ENCODE results near the gene PPP2R5E.
"Not testable (repeated sequence)": the region's sequence is repeated elsewhere in the genome, so short reads cannot be mapped to it uniquely, and the experiment has no call there.

PPP2R5E gene

GRCh38 chr14:63431466-63431865, 111.7 kb downstream of the PPP2R5E start:
- no peak for DNase-seq

DNA sequence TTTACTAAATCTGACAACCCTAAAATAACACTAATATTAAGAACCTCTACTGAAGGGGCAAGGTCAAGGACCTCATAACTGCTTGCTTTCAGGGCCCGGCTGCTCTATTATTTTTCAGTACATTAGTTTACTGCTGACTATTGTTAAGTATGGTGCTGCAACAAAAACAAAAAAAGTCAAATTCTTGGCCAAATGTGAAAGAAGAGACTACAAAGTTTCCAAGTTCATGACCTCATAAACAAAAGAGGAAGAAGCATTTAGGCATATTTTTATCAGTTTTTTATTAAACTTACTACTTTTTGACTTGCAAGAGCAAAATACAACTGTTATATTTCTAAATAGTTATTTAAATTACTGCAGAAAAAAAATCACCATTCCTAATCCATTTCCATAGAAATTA, 114.7 kb downstream of the PPP2R5E start:
- no peak for DNase-seq

GRCh38 chr14:63426838-63427352, 116.3 kb downstream of the PPP2R5E start:
- DNase-seq: no peak

GRCh38 chr14:63423889-63424288, 119.3 kb downstream of the PPP2R5E start:
- DNase-seq: no peak

DNA sequence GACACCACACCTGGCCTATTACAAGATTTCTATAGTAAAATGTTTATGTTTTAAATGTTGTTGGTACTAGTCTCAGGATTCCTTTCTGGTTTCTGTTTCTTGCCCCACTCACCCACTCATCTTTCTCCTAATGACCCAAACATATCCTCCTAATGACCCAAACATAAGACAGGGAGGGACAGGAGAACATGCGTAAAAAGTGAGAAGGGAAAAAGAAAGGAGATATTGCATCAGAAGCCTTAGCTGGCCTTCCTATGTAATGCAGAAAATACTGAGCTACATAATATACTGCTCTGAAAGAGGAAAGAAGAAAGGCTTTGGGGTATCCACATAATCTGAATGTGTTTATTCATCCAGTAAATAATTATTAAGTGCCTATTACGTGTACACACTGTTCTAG, 119.8 kb downstream of the PPP2R5E start:
- DNase-seq: no peak

GRCh38 chr14:63421919-63422318, 121.3 kb downstream of the PPP2R5E start:
- DNase-seq: no peak

DNA sequence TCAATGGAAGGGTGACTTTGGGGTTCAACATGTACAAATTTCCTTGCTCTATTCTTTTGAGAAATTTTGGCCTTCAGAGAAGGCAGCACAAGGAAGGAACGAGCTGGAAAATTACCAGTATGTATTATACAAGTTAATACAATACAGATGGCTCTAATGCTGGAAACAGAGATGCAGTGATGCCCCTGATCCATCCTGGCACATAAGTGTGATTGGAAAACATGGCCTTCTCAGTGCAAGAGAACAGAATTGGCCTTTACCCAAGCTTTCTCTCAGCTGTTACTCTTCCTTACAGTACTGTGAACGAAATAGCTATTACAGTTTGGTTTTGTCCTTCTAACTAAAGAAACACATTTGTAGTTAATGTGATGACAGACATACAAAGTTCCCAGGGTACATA, 122.0 kb downstream of the PPP2R5E start:
- DNase-seq: no peak

DNA sequence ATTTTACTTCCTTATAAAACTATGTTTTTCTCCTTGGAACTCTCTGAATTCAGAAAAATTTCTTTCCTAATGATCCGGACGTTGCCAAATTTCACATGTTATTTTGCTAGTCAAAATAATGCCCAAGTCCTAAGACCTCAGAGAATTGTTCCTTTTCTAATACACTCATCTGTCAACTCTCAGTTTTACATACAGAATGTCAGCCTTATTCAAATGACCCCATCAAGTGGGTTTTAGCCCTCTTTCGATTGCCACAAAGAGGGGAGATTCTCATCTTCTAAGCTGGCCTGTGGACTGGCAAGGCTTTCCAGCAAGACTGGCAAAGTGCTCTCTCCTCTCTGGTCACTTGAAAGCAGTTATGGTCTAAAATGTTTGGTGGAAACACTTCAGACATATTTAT, 125.2 kb downstream of the PPP2R5E start:
- no peak for DNase-seq

DNA sequence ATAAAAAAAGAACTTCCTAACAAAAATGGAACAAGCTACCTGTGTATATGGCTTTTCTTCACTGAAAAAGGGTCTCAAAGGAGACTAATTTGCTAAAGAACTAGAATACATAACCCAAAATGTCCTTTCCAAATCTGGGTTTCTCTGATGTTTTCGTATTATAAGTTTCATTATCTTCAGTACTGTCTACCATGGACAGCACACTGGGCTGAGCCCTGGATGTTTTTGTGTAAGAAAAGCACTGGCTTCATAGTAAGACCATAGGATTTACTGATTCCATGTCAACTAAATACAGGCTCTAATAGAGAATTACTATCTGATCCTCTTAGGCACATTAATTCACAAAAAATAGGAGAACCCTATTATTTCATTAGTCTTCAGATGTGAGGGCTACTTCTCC, 130.2 kb downstream of the PPP2R5E start:
- DNase-seq: no peak

DNA sequence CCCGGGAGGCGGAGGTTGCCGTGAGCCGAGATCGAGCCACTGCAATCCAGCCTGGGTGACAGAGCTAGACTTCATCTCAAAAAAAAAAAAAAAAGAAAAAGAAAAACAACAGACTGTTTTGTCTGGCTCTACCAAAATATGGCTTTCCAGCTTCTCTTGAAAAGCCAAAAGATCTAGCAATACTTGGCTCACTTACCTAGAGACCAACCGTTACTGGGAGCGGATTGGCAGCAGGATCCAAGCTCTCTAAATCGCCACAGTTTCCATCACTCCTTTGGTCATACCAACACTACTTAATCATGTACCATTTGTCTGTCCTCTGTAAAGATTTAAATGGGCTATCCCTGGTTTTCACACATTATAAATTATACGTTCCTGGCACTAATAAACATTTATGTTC, 136.8 kb downstream of the PPP2R5E start:
- DNase-seq: no peak

DNA sequence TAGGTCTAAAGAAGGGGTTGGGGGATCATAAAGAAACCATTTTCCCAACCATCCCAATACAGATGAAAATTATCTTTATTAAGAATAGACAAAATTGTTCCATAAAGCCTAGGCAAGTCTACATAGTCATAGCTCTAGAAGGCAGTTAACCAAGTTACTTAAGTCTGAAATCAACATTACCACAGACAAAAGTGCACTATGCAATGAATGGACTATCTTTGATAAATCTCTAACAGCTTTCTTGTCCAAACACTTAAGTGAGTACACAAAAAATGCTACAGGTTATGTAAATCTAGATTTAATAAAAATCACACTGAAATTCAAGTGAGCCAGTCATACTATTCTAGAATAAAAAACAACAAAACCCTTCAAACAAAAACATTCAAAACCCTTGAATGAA, 137.5 kb downstream of the PPP2R5E start:
- no peak for DNase-seq

DNA sequence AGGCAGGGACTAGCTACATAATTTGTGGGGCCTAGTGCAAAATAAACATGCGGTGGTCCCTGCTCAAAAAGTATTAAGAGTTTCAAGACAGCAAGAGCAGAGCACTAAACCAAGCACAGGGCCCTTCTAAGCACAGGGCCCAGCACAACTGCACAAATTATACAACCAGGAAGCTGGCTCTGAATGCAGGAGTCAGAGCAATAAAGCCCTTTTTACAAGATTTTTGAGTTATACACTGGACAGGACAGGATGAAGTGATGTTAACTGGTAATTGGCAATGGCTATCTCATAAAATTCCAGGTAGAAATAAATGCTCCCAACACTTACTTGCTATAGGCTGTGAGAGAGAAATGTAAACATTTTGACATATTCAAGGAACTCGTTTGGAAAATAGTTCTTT, 138.3 kb downstream of the PPP2R5E start:
- no peak for DNase-seq

DNA sequence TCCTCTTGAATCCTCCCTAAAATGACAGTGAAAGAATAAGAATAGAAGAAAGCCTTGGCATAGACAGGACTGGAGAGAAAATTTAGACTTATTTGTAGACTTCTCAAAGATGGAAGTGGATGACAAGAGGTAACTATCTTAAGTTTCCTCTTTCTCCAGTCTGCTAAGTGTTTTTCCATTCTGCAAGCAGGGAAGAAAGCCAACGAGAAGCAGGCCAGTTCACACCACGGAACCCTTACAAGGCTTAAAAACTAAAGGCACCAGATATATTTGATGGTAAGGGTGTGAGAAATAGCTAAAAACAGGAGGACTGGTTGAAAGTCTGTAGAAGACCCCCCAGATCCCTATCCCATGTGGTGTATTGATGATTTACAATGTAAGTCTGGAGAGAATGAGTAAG, 141.5 kb downstream of the PPP2R5E start:
- no peak for DNase-seq

DNA sequence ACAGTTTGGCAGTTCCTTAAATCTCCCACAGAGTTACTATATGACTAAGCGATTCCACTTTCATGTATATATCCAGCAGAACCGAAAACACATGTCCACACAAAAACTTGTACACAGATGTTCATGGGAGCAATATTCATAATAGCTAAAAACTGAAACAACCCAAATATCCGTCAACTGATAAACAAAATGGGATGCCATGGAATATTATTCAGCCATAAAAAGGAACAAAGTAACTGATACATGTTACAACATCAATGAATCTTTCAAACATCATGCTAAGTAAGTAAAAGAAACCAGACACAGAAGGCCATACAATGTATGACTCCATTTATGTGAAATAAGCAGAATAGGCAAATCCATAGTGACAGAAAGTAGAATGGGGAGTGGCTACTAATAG, 144.2 kb downstream of the PPP2R5E start:
- no peak for DNase-seq

DNA sequence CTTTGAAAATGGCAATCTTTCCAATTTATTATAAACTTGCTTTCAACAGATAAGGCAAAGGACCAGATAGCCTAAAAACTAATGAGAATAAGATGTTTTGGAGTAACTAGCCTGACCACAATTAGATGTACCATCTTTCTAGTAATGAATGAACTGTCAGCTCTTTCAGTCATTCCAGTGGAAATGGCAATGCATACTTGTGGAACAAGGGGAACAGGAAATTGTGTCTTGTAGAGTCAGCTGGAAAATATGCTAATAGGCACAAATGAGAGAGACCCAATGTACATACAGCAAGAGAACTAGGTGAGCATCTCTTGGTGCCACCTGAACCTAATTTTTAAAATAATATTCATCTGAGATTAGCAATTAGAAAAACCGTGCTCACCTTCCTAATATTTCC, 148.3 kb downstream of the PPP2R5E start:
- DNase-seq: no peak

DNA sequence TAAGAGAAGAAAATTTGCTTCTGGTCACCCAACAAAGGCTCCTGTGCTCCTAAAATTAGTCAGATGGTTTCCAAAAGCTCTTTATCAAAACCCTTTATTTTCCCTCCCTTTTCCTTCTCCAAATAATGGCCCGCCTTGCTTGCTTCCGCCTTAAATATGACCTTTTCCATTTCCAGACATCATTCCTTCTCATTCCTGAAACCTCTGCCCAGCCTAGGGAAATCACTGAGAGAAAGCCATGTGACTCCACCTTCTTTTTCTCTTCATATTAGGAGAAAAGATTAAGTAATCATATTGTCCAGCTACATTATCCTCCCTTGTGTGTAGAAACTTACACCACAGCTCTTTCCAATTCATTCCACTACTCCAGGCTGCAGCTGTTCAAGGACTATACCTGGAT, 148.7 kb downstream of the PPP2R5E start:
- DNase-seq: no peak

- no peak for DNase-seq
Measured at GRCh38 chr14:63393012-63393411, 150.2 kb downstream of the PPP2R5E start.

GRCh38 chr14:63392236-63392635, 150.9 kb downstream of the PPP2R5E start:
- DNase-seq: no peak

DNA sequence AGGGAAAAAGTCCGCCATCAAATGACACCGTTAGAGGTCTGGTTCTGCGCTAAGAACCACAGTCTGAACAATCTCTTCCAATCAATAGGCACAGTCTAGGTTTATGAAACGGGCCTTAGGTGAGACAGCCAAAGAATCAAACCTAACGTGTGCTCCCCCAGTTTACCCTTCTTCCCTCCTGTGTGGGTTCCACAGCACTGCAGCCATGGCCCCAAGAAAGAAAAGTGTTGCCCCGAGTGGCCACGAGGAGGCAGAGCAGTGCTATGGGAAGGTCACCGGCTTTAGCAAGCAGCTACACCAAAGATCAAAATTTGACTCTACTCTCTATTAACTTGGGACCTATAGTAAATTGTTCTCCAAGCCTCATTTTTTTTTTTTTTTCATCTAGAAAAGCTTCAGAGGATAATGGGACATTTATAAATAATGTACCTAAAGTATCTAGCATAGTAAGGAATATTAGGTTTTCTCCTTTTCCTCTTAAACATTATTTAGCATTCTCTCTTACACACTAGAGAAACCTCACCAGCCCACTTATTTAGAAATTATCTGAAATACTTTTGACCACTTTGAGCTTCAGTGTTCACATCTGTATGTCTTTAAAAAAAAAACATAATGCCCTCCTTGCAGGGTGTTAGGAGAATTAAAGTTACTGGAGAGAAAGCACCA, 154.3 kb downstream of the PPP2R5E start:
- no peak for DNase-seq

DNA sequence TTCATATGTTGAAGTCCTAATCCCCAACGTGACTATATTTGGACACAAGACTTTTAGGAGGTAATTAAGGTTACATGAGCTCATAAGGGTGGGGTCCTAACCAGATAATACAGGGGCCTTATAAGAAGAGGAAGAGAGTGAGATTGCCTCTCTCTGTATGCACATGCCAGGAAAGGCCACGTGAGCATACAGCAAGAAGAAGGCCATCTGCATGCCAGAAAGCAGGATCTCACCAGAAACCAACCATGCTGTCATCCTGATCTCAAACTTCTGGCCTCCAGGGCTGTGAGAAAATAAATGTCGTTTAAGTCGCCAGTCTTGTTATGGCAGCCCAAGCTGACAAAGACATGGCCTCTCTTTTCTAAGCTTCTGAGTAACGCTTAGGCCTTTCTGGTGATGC, 155.5 kb downstream of the PPP2R5E start:
- DNase-seq: no peak

DNA sequence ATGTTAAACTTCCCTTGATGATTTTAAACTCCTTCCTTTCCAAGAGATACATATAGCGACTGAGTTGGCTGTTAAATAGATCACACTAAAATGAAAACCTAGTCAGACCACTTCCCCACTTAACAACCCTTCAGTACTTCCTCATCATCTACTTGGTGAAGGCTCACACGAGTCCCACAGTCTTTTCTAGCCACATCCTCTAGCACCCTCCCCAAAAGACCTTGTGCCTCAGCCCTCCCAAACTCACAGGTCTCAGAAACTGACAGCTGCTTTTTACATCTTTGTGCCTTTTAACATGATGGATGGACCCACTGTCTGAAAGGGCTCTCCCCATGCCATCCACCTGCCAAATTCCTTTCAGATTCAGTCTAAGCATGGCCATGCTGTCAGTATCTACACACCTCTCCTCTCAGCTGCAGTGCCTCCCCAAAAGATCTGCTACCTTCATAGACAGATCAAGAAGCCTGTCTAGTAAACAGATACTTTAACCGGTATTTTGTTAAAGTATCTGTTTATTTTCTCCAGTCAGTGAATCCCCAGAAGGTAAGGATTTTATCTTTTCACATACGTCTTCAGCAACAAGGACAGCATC, 159.3 kb downstream of the PPP2R5E start:
- DNase-seq: no peak

DNA sequence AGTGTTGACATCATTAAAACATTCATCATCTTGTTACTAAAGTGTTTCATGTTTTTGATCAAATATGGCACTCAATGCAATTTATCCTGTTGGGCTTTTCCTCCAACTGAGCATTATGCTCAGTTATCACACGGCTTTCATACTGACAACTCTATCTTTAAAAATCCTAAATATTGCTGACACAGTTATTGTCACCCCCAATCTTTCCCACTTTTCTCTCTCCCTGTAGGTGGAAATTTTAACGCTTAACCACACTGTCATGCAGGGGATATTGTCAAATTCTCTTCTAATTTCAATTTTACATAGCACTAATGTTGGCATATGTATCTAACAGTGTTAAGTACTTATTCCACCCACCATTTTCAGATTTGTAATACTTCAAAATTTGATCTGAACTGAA, 164.7 kb downstream of the PPP2R5E start:
- no peak for DNase-seq

DNA sequence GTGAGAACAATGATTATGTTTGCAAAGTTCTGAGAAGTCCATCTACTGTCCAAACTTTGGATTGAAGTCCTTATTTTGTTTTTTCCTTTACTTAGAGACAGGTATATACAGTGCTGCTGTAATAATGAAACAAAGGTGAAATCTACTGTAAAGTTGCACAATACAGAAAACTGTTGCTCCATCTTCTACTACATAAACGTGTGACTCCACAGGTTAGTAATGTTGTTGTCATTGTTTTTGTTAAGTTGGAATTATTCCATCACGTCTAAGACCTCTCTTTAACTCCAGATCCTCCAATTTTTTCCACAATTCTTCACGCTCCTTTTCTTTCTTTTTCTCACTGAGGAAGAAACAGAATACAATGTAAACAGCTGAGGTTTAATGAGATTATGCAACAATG, 167.4 kb downstream of the PPP2R5E start:
- DNase-seq: no peak

DNA sequence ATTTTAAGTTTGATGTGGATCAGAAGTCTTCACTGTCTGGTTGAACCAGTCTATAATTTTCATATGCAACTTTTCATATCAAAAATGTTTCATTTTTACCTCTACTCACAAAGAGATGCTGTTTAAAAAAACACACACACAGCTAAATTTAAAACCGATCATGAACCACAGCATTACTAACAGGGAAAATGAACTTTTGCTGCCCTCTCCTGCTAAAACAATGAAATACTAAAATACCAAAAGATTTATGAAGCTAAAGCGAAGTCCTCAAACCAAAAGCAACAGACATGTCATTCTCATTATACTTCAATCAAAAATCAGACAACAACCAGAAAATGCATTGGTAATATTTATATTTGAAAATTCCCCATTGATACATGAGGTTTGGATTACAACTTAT, 171.6 kb downstream of the PPP2R5E start:
- DNase-seq: not testable (repeated sequence)

- no peak for DNase-seq
Measured at GRCh38 chr14:63371033-63371432, 172.1 kb downstream of the PPP2R5E start.

Measured in activated gamma-delta T cell (primary cell).